Muscle of back (tissue), 11 donors: ENCODE measurements around the gene KERA. TPM values are rescaled to one million over a fixed set of nuclear protein-coding genes. Genes with fewer than 3 reads are reported as not detected.
A peak's percentile ranks its signal among the peaks of the same experiment; 100 is the strongest.

Experiments
- DNase-seq, 3 donors: peaks; one replicate each; pipeline versions ENCODE4 v3.0.0 to v3.0.0-alpha.2; 2013
- polyA plus RNA-seq, 10 donors: library from polyadenylated mRNA; unstranded; fragments of 120-200 nt; gene quantifications; one replicate each; pipeline ENCODE4 v1.2.1, GENCODE V29; 2013; ENCODE audit not compliant: insufficient read length in 10 of 10

KERA gene
- polyA plus RNA-seq, 10 donors = 14.8 to 197 (median 87.1) TPM

DNA sequence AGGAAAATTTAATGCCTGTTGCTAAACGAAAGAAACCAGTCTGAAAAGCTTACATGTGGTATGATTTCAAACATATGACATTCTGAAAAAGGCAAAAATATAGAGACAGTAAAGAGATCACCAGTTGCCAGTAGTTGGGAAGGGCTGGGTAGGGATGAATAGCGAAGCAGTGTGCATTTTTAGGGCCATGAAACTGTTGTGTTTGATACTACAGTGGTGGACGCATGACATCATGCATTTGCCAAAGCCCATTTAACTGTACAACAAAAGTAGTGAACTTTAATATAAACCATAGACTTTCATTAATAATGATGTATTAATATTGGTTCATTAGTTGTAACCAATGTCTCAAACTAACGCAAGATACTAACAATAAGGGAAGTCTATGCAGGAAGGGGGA is 38.4 kb downstream of the KERA start:
- no peak for DNase-seq

DNA sequence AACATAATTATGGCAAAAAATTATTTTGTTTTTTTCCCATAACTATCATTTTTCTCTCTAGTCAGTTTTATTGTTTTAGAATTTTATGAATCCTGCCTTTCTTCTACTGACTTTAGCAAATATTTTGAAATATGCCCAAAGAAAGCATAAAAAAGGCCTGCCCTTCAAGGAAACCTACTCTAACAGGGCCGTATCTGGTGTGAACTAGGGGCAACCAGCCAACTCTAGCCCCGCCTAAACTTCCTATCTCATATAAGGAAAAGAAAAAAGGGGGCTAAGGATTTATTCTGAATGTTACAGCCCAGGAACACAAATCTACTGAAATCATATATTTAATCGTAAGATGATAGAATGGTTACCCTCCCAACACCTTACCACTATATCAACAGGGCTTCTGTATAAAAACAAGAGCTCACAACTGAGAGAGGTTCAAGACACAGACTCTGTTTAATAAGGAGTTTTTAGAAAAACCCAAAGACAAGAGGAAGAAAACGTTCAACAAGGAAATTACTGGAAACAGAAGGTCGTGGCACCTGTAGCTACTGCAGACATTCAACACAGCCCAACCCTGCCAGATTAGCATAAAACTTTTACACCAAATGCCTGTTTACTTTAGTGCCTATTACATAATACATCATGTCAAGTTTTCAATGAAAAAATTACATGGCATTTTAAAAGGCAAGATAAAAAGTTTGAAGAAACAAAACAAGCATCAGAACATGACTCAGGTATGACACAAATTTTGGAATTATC is 40.1 kb downstream of the KERA start:
- DNase-seq = no peak

DNA sequence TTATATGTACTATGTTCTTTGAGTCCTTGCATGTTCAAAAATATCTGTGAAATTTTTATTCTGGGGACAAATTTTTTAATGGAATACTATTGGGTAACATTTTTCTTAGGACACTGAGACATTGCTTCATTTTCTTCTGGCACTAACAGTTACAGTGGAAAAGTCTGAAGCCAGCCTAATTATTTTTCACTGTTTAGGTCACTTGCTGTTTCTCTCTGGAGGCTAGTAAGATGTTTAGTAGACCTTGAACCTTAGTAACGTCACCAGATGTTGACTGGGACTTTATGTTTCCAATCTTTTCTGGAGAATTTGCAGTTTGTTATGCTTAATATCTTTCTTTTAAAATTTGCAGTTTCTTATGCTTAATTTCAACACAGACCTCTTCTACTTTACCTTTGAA is 40.8 kb downstream of the KERA start:
- peak in 2 of 3 donors; percentile 30 to 52 for DNase-seq

DNA sequence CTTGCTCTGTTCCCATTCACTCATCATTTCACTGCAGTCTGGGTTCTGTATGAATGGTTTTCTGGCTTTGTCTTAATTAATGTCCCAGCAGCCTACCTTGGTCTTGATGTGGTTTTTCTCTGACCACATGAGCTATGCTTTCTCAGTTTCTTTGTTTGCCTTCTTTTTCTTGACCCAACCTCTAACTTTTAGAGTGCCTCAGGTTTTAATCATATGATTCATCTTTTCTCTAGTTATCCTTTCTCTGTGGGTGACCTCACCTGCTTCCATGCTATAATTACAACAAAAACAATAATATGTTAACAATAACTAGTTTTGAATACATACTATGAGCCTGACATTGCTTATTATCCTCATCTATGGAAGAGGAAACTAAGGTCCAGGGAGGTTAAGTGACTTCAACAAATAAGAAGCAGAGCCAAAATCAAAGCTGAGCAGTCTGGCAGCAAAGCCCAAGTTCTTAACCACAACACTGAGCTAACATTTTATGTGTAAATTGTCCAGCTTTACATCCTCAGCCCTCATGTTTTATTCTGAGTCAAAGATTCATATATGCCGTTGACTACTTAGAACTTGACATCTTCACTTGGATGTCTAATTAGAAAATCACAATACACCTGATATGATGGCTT is 48.4 kb downstream of the KERA start:
- DNase-seq = no peak

DNA sequence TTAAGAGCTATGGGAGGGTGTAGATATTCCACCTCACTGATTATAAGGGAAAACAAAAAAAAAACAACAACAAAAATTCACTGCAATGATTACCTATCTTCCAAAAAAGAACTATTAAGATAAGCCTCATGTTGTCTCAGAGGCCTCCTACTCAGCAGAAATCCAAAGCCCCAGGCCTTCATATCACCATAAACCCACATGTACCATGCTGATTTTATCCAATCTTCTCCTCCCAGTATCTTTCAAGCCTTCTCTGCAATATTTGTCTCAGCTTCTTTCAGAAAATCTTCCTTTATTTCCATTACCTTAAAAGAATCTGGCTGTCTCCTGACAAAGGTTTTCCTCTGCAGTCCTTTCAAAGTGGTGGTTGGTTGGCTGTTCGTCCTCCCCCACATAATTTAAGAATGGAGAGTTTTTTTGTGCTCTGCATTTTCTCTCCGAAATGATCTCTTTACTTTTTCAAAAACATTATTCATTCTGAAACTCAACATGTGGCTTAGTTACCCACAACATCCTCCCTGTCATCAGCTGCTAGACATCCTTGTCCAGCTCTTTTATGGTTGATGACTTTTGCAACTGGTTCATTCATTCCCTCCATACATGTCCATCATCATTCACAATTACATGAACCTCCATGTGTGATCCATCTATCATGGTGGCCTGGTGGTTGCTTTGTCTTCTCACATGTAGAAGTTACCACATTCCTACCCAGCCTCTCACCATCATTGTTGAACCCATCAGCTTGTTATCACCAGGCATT is 50.1 kb downstream of the KERA start:
- no peak for DNase-seq

DNA sequence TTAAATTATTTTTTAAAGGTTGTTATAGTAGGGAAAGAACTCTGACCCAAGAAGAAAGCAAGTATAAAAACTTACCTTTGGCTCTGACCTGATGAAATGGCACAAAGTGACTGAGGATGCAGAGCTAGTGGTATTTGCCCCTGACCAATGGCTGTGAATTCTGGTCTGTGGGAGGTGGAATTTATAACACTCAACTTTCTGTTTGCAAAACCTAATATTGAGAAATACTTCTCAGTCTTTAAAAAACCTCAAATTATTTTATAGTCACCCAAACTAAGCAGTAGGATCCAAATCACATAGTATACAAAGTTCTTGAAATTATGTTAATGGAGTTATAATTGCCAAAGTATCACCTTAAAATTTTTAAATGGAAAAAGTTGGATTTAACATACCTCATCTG is 53.0 kb downstream of the KERA start, which contains the start of gene EPYC:
EPYC (minus strand) TSS at position 101 of the 400 bp plus-strand sequence. CDS start 2,407 bp downstream, outside the sequence.
- no peak for DNase-seq

DNA sequence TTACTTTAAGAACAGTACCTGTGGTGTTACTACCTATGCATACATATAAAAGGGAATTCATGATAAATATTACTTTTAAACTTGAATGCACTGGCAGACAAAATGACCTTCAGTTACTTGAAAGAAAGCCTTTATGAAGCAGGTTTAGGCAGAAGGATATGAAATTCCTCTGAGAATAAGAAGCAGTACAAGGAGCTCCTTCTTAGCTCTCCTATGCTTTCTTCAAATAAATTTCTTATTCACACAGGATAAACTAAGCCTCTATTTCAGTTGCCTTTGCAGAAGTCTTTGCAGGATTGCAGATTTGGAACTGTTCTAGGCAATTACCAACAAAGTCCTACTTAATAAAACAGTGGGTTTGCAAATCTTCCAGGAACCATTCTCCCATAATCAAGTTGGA is 54.1 kb downstream of the KERA start:
- DNase-seq = no peak

DNA sequence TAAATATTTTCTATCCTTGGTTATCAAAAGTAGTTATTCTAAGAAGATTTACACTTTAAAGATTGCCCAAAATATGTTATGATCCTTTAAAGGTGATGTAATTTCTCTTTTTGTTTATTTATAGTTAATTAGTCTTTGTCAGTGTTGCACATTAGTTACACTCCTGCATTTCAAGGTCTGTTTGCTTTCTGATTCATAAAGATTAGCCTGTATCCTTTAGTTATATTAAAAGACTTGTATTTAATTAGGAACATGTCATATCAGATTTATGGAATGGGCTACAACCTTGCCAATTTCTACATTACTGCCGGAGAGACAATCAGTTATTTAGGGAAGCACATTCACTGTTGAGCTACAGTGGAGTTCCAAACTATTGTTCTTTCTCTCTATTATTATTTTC is 56.5 kb downstream of the KERA start:
- no peak for DNase-seq

Other genes starting within 250 kb of the KERA start
- gene CCER1, start 102.8 kb downstream of the KERA start, polyA plus RNA-seq = not detected
- under 1 TPM in 1 of 10 donors, not detected in 9; 0.15 TPM for gene EPYC, start 53.1 kb downstream of the KERA start, polyA plus RNA-seq
- 100 to 1,000 TPM; 541 to 951 (median 703) TPM for gene LUM, start 53.5 kb upstream of the KERA start, polyA plus RNA-seq
- gene DCN, start 124.8 kb upstream of the KERA start, polyA plus RNA-seq = 1,000 to 10,000 TPM; 1,444 to 2,589 (median 1,760) TPM